ENCODE results near the gene KIRREL3.

GRCh38 chr11:126589492-126589803 is 411.1 kb downstream of the KIRREL3 start:
- no peak for TF ChIP-seq CTCF (conservative IDR thresholded peaks at IDR 0.05)
- TF ChIP-seq ZFX (IDR thresholded peaks at IDR 0.05): no peak
